ENCODE measurements around the gene CD19.
"Not testable (repeated sequence)": the region's sequence is repeated elsewhere in the genome, so short reads cannot be mapped to it uniquely, and the experiment has no call there.

CD19 gene

GRCh38 chr16:28951410-28951943 lies 19.7 kb downstream of the CD19 start:
- no peak for DNase-seq (ENCODE audit: low read depth)
- peak overlapping the region; percentile 85 for H3K4me3 ChIP-seq (ENCODE audit: low read depth, low read length)
- TF ChIP-seq, protein P1, sequence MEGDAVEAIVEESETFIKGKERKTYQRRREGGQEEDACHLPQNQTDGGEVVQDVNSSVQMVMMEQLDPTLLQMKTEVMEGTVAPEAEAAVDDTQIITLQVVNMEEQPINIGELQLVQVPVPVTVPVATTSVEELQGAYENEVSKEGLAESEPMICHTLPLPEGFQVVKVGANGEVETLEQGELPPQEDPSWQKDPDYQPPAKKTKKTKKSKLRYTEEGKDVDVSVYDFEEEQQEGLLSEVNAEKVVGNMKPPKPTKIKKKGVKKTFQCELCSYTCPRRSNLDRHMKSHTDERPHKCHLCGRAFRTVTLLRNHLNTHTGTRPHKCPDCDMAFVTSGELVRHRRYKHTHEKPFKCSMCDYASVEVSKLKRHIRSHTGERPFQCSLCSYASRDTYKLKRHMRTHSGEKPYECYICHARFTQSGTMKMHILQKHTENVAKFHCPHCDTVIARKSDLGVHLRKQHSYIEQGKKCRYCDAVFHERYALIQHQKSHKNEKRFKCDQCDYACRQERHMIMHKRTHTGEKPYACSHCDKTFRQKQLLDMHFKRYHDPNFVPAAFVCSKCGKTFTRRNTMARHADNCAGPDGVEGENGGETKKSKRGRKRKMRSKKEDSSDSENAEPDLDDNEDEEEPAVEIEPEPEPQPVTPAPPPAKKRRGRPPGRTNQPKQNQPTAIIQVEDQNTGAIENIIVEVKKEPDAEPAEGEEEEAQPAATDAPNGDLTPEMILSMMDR (conservative IDR thresholded peaks at IDR 0.05; ENCODE audit: low read depth, low read length) = no peak

- no peak overlapping the region for H3K4me3 ChIP-seq (ENCODE audit: low read depth, low read length)
- TF ChIP-seq, protein P1 (conservative IDR thresholded peaks at IDR 0.05; ENCODE audit: low read depth, low read length) = no peak
- DNase-seq (ENCODE audit: low read depth) = no peak
These were observed 26.4 kb downstream of the CD19 start for GRCh38 chr16:28958216-28958615.

DNA sequence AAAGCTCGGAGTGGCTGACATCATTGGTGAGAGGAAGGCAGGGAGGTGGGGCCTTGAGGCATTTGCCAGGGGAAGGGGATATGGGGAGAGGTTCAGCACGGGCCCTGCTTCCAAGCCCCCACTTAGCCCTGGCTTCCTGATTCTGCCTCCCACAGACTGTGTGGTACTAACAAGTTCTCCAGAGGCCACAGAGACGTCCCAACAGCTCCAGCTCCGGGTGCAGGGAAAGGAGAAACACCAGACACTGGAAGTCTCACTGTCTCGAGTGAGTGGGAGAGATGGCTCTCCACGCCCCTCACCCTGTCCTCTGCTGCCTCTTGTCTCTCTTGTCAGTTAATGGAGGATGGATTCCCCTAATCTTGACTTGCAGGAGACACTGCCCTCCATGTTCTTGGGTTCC lies 27.1 kb downstream of the CD19 start:
- TF ChIP-seq, protein P1 (conservative IDR thresholded peaks at IDR 0.05; ENCODE audit: low read depth, low read length) = no peak
- no peak for DNase-seq (ENCODE audit: low read depth)
- no peak overlapping the region for H3K4me3 ChIP-seq (ENCODE audit: low read depth, low read length)

- no peak for DNase-seq (ENCODE audit: low read depth)
- TF ChIP-seq, protein P1 (conservative IDR thresholded peaks at IDR 0.05; ENCODE audit: low read depth, low read length) = no peak
- no peak overlapping the region for H3K4me3 ChIP-seq (ENCODE audit: low read depth, low read length)
These were observed 32.3 kb downstream of the CD19 start for GRCh38 chr16:28964072-28964471.

- no peak overlapping the region for H3K4me3 ChIP-seq (ENCODE audit: low read depth, low read length)
- no peak for DNase-seq (ENCODE audit: low read depth)
- TF ChIP-seq, protein P1 (conservative IDR thresholded peaks at IDR 0.05; ENCODE audit: low read depth, low read length) = no peak
These were observed 32.7 kb downstream of the CD19 start for GRCh38 chr16:28964496-28964895.

- TF ChIP-seq, protein P1 (conservative IDR thresholded peaks at IDR 0.05; ENCODE audit: low read depth, low read length) = no peak
- no peak overlapping the region for H3K4me3 ChIP-seq (ENCODE audit: low read depth, low read length)
These were observed 35.4 kb downstream of the CD19 start for GRCh38 chr16:28967156-28967555.

DNA sequence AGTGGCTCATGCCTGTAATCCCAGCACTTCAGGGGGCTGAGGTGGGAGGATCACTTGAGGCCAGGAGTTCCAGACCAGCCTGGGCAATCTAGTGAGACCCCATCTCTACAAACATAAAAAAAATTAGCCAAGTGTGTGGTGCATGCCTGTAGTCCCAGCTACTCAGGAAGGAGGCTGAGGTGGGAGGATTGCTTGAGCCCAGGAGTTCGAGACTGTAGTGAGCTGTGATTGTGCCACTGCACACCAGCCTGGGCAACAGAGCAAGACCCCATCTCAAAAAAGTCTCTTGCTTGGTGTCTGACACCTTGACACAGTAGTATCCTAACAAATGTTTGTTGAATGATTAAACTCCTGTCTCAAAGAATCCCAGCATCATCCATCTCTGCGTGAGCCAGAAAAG lies 37.9 kb downstream of the CD19 start:
- not testable (repeated sequence) for H3K4me3 ChIP-seq (ENCODE audit: low read depth, low read length); DNase-seq (ENCODE audit: low read depth)

More at GRCh38 chr16:28967156-28967555, 35.4 kb downstream of the CD19 start:
- no peak for DNase-seq (ENCODE audit: low read depth)

All from choroid plexus epithelial cell (primary cell).